HCT116 (cell line): Measurements from ENCODE around the gene ITGBL1. TPM values are rescaled to one million over a fixed set of nuclear protein-coding genes. Genes with fewer than 3 reads are reported as not detected.

Experiments used
- ATAC-seq: fragments of 200-7000 bp; cut with Tn5 transposase; 2 replicates; pipeline ENCODE4 v1.9.1; 2020; ENCODE audit warnings: mild to moderate bottlenecking, moderate library complexity
- BruUV-seq: library from RNA; stranded (reverse); fragments of 400-500 nt; replicated peaks from 2 replicates; lab custom pipeline; 2021; lab: Mats Ljungman, UMichigan
- CTCF ChIA-PET: fragments of 300-600 bp; sonication (Branson Sonifier 250); formaldehyde crosslinking; loops from one replicate; lab custom pipeline; 2021; ENCODE audit warnings: antibody characterized with exemption; lab: Charles Lee
- POLR2A ChIA-PET: fragments of 300-600, 350-600 bp; sonication (Branson Sonifier 250); formaldehyde crosslinking; loops from one replicate; lab custom pipeline; 2021; ENCODE audit warnings: antibody characterized with exemption; lab: Charles Lee
- RAD21 ChIA-PET, 2 experiments: fragments of 300-600 bp; sonication (Branson Sonifier 250); formaldehyde crosslinking; loops; one replicate each; lab custom pipeline; 2023; ENCODE audit warnings: low total read pairs in 2 of 2; ENCODE audit not compliant: uncharacterized antibody in 2 of 2, unreplicated experiment in 2 of 2, low non-redundant PET in 1 of 2; lab: Charles Lee
- DNase-seq: peaks from one replicate; pipeline ENCODE4 v3.0.0-alpha.2; 2010; ENCODE audit warnings: low read depth, low spot score
- H2AFZ ChIP-seq: fragments of 200-600 bp; shearing (Covaris generic), sonication (generic); 2 replicates; pipeline ENCODE4 v1.6.1; 2017; ENCODE audit warnings: low read depth, mixed run types, mixed read lengths, antibody characterized with exemption, low read length; ENCODE audit not compliant: poor library complexity, severe bottlenecking
- H3K27ac ChIP-seq: 2 replicates; pipeline ENCODE4 v1.5.1; 2012; ENCODE audit warnings: low read depth, low read length
- H3K27me3 ChIP-seq: fragments of 200-600 bp; sonication (generic); 2 replicates; pipeline ENCODE4 v1.6.1; 2016; ENCODE audit warnings: mixed run types, low read length, mixed read lengths; ENCODE audit not compliant: insufficient read depth
- H3K36me3 ChIP-seq, 2 experiments: fragments of 200-500 bp in 1 of 2; fragments of 200-600 bp in 1 of 2; sonication (Bioruptor generic) in 1 of 2; sonication (generic) in 1 of 2; 2 replicates each; pipeline versions ENCODE4 v1.5.1 to v1.6.1; 2014 to 2016; ENCODE audit warnings: low read length in 2 of 2, inconsistent platforms in 1 of 2, mixed read lengths in 1 of 2, mixed run types in 1 of 2; ENCODE audit not compliant: insufficient read depth in 2 of 2, control insufficient read depth in 1 of 2
- H3K4me1 ChIP-seq, 2 experiments: fragments of 200-600 bp in 1 of 2; sonication (generic) in 1 of 2; 2 replicates each; pipeline versions ENCODE4 v1.5.1 to v1.6.1; 2012 to 2017; ENCODE audit warnings: low read length in 2 of 2, inconsistent platforms in 1 of 2, mild to moderate bottlenecking in 1 of 2, mixed read lengths in 1 of 2, mixed run types in 1 of 2, moderate library complexity in 1 of 2; ENCODE audit not compliant: insufficient read depth in 2 of 2, control insufficient read depth in 1 of 2
- H3K4me2 ChIP-seq: fragments of 200-600 bp; sonication (generic); 2 replicates; pipeline ENCODE4 v1.6.1; 2017; ENCODE audit warnings: mixed run types, low read length, mixed read lengths
- H3K4me3 ChIP-seq, 2 experiments: fragments of 200-600 bp in 1 of 2; sonication (generic) in 1 of 2; replicated peaks in 1 of 2; 2 replicates each; pipeline ENCODE4 v1.5.1; 2011 to 2016; ENCODE audit warnings: low read length in 2 of 2, control low read depth in 1 of 2, low read depth in 1 of 2, mild to moderate bottlenecking in 1 of 2, mixed read lengths in 1 of 2, mixed run types in 1 of 2
- H3K79me2 ChIP-seq: fragments of 200-600 bp; sonication (generic); 2 replicates; pipeline ENCODE4 v1.6.1; 2017; ENCODE audit warnings: mild to moderate bottlenecking, mixed run types, low read length, moderate library complexity, mixed read lengths; ENCODE audit not compliant: insufficient read depth
- H3K9ac ChIP-seq: fragments of 200-600 bp; sonication (generic); 2 replicates; pipeline ENCODE4 v1.6.1; 2016; ENCODE audit warnings: low read length, mixed read lengths
- H3K9me2 ChIP-seq: fragments of 200-600 bp; sonication (generic), shearing (Covaris generic); 2 replicates; pipeline ENCODE4 v1.6.1; 2017; ENCODE audit warnings: mixed run types, mild to moderate bottlenecking, moderate library complexity; ENCODE audit not compliant: insufficient read depth
- H3K9me3 ChIP-seq, 2 experiments: fragments of 200-500 bp in 1 of 2; fragments of 200-600 bp in 1 of 2; sonication (Bioruptor generic) in 1 of 2; sonication (generic) in 1 of 2; 2 replicates each; pipeline ENCODE4 v1.6.1; 2014 to 2017; ENCODE audit warnings: low read length in 2 of 2, mixed read lengths in 2 of 2, inconsistent platforms in 1 of 2, low read depth in 1 of 2, mild to moderate bottlenecking in 1 of 2, mixed run types in 1 of 2, moderate library complexity in 1 of 2; ENCODE audit not compliant: control insufficient read depth in 1 of 2, insufficient read depth in 1 of 2
- H4K20me1 ChIP-seq: fragments of 200-600 bp; sonication (generic), shearing (Covaris generic); 2 replicates; pipeline ENCODE4 v1.6.1; 2017; ENCODE audit warnings: mixed run types, mild to moderate bottlenecking, moderate library complexity; ENCODE audit not compliant: insufficient read depth
- CBX3 ChIP-seq: IDR thresholded peaks from 2 replicates; pipeline ENCODE4 v1.6.1; 2012; ENCODE audit warnings: low read depth
- CEBPB ChIP-seq: IDR thresholded peaks from 2 replicates; pipeline ENCODE4 v1.6.1; 2012; ENCODE audit warnings: low read depth
- EZH2 ChIP-seq: fragments of 200-600 bp; sonication (generic); IDR thresholded peaks from 2 replicates; pipeline ENCODE4 v1.6.1; 2017; ENCODE audit warnings: antibody characterized with exemption, mixed run types
- EZH2phosphoT487 ChIP-seq: fragments of 200-600 bp; IDR thresholded peaks from 2 replicates; pipeline ENCODE4 v1.6.1; 2018; ENCODE audit warnings: antibody characterized with exemption, borderline replicate concordance
- FOSL1 ChIP-seq: IDR thresholded peaks from 2 replicates; pipeline ENCODE4 v1.6.1; 2012; ENCODE audit warnings: low read depth
- POLR2AphosphoS5 ChIP-seq: IDR thresholded peaks from 2 replicates; pipeline ENCODE4 v1.6.1; 2011; ENCODE audit warnings: mild to moderate bottlenecking, low read depth, low read length, moderate library complexity
- RAD21 ChIP-seq: IDR thresholded peaks from 2 replicates; pipeline ENCODE4 v1.6.1; 2012; ENCODE audit warnings: low read depth, mild to moderate bottlenecking
- SRF ChIP-seq: IDR thresholded peaks from 2 replicates; pipeline ENCODE4 v1.6.1; 2012; ENCODE audit warnings: low read depth
- TCF7L2 ChIP-seq: IDR thresholded peaks from 2 replicates; pipeline ENCODE4 v1.7.0; 2011; ENCODE audit warnings: borderline replicate concordance, inconsistent platforms; ENCODE audit not compliant: insufficient read depth, insufficient read length; ENCODE audit errors: extremely low read depth
- ZFX ChIP-seq: fragments of 450-650 bp; IDR thresholded peaks from 2 replicates; pipeline ENCODE4 v1.6.1; 2017
- intact Hi-C: fragments of 100-400 bp; cut with micrococcal nuclease; formaldehyde crosslinking; loops from 2 replicates; pipeline ENCODE4 v1.10.0; 2022
- total RNA-seq: library from RNA; stranded (reverse); gene quantifications from one replicate; pipeline ENCODE4 v1.2.1, GENCODE V29; 2021; ENCODE audit not compliant: unreplicated experiment
- TF ChIP-seq, protein P1 (sequence below), 3 experiments: fragments of 200-600 bp in 1 of 3; sonication (generic) in 1 of 3; IDR thresholded peaks in 2 of 3; conservative IDR thresholded peaks in 1 of 3; 2 replicates each; pipeline ENCODE4 v1.5.1; 2012 to 2017; ENCODE audit warnings: low read depth in 2 of 3, low read length in 2 of 3, antibody characterized with exemption in 1 of 3, borderline replicate concordance in 1 of 3, control low read depth in 1 of 3, mild to moderate bottlenecking in 1 of 3, mixed read lengths in 1 of 3, mixed run types in 1 of 3, moderate library complexity in 1 of 3; ENCODE audit not compliant: insufficient read depth in 1 of 3

ITGBL1 gene
- total RNA-seq, 1 experiment from 2014 or later, result 0.66 TPM

- Histone ChIP-seq H3K9me3 (peaks cover 0 to 13% of the 10 kb centered on the region in 2 experiments; a peak in 2 of 4 replicates), H3K4me1 (no peaks in the 10 kb centered on the region), H3K4me3 (no peak overlapping the region), H4K20me1 (no peaks in the 10 kb centered on the region), H3K9ac (no peak overlapping the region), H3K36me3 (no peaks in the 10 kb centered on the region), H3K27ac (no peak overlapping the region), H2AFZ (no peak overlapping the region), H3K79me2 (no peaks in the 10 kb centered on the region), H3K9me2 (no peaks in the 10 kb centered on the region), H3K27me3 (no peaks in the 10 kb centered on the region), H3K4me2 (no peak overlapping the region)
- TF ChIP-seq RAD21 (no peak), POLR2AphosphoS5 (no peak), EZH2 (no peak), CEBPB (no peak), CBX3 (no peak), EZH2phosphoT487 (no peak), TCF7L2 (no peak), SRF (no peak), FOSL1 (no peak), ZFX (no peak)
- TF ChIP-seq, protein P1, sequence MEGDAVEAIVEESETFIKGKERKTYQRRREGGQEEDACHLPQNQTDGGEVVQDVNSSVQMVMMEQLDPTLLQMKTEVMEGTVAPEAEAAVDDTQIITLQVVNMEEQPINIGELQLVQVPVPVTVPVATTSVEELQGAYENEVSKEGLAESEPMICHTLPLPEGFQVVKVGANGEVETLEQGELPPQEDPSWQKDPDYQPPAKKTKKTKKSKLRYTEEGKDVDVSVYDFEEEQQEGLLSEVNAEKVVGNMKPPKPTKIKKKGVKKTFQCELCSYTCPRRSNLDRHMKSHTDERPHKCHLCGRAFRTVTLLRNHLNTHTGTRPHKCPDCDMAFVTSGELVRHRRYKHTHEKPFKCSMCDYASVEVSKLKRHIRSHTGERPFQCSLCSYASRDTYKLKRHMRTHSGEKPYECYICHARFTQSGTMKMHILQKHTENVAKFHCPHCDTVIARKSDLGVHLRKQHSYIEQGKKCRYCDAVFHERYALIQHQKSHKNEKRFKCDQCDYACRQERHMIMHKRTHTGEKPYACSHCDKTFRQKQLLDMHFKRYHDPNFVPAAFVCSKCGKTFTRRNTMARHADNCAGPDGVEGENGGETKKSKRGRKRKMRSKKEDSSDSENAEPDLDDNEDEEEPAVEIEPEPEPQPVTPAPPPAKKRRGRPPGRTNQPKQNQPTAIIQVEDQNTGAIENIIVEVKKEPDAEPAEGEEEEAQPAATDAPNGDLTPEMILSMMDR (IDR thresholded peaks at IDR 0.05 in 2 of 3, conservative IDR thresholded peaks at IDR 0.05 in 1 of 3; ENCODE audit: borderline replicate concordance in 1 of 3, insufficient read depth in 1 of 3, low read depth in 2 of 3, low read length in 2 of 3), result no peak
- POLR2A ChIA-PET, result no interaction called here
- RAD21 ChIA-PET, result no interaction called here
- ATAC-seq (no peak), DNase-seq (no peak)
- no TSS peak for BruUV-seq
- CTCF ChIA-PET, result no interaction called here
- intact Hi-C loops, result no loop called here
Measured at GRCh38 chr13:101412076-101412475, 40.4 kb upstream of the ITGBL1 start.
